Measurements from ENCODE around the gene GPR31.

GPR31 gene

DNA sequence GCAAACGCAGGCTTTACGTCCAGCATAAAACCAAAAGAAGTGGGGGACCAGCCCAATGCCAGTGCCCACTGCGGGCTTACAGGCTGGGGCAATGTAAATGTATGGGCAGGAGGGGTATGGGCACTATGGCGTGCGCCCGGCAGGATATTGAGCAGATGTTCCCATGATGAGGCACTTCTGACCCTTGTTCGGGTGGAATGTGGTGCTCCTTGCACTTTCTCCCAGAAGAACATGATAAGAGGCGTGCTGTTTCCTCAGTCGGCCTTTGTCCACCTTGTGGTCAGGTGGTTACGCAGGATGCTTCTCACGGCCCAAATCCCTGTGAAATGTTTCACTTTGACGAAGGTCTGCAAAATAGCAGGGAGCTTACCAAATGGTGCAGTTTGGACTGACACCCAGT is 4.8 kb upstream of the GPR31 start:
- TF ChIP-seq, protein P1, sequence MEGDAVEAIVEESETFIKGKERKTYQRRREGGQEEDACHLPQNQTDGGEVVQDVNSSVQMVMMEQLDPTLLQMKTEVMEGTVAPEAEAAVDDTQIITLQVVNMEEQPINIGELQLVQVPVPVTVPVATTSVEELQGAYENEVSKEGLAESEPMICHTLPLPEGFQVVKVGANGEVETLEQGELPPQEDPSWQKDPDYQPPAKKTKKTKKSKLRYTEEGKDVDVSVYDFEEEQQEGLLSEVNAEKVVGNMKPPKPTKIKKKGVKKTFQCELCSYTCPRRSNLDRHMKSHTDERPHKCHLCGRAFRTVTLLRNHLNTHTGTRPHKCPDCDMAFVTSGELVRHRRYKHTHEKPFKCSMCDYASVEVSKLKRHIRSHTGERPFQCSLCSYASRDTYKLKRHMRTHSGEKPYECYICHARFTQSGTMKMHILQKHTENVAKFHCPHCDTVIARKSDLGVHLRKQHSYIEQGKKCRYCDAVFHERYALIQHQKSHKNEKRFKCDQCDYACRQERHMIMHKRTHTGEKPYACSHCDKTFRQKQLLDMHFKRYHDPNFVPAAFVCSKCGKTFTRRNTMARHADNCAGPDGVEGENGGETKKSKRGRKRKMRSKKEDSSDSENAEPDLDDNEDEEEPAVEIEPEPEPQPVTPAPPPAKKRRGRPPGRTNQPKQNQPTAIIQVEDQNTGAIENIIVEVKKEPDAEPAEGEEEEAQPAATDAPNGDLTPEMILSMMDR (conservative IDR thresholded peaks at IDR 0.05) = no peak
- H3K27ac ChIP-seq = no peak overlapping the region

DNA sequence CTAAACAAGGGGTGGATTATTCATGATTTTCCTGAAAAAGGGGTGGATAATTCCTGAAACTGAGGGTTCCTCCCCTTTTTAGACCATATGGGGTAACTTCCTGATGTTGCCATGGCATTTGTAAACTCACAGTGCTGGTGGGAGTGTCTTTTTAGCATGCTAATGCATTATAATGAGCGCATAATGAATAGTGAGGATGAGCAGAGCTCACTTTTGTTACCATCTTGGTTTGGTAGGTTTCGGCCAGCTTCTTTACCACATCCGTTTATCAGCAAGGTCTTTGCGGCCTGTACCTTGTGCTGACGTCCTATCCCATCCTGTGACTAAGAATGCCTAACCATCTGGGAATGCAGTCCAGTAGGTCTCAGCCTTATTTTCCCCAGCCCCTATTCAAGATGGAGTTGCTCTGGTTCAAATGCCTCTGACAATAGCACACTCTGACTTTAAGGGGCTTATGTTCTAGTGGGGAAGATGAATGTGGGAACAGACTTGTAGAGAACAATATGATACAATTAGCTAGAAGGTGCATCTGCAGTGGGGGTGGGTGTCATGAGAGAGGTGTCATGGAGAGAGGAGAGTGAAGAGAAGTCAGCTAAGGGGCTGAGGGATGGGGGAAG is 4.2 kb upstream of the GPR31 start:
- TF ChIP-seq, protein P1 (conservative IDR thresholded peaks at IDR 0.05) = no peak
- H3K27ac ChIP-seq = no peak overlapping the region

DNA sequence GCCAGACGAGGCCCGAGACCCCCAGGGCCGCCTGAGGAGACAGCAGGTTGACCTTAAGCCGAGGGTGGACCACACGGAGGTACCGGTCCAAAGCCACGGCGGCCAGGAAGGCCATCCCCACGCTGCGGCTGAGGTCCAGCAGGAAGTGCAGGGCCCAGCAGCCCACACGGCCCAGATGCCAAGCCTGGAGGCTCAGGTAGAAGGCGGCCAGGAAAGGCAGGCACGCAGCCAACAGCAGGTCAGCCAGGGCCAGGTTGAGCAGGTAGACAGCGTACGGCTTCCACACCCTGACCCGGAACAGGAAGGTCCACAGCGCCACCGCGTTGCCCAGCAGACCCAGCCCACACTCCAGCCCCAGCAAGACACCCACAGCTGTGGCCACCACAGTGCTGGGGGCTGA is 366 bp downstream of the GPR31 start:
- TF ChIP-seq, protein P1 (conservative IDR thresholded peaks at IDR 0.05) = no peak
- no peak overlapping the region for H3K27ac ChIP-seq

DNA sequence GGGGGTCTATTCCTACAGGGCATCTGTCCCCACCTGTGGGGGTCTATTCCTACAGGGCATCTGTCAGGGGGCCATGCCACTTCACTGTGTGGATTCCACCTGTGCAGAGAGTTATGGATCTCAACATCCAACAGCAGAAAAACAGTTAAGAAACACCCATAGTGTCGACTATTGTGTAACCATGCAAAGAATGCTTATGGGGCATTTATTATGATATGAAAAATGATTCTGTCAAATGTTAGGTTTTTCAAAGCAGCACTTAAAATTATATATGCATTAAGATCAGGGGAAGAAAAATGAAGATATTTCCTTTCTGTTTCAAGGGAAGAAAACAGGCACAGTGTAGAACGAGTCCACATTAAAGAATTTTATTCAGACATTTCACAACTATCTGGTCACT is 2.9 kb downstream of the GPR31 start:
- TF ChIP-seq, protein P1 (conservative IDR thresholded peaks at IDR 0.05) = no peak
- H3K27ac ChIP-seq = no peak overlapping the region

DNA sequence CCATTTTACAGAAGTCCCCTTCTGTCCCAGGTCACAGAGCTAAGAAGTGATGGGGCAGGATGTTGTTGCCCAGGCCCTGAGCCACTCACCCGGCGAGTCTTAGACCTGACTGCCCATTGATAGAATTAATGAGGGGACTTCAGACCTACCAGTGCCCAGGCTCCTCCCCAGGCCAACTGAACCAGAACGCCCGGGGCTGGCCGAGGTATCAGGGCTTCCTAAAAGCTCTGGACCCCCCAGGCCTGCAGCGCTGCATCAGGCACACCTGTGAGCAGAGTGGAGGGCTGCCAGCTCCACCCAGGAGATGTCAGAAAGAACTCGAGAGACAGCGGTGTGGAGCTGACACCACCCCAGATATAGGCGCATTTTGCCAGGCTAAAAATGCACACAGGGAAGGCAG is 3.5 kb downstream of the GPR31 start:
- no peak overlapping the region for H3K27ac ChIP-seq
- TF ChIP-seq, protein P1 (conservative IDR thresholded peaks at IDR 0.05) = no peak

DNA sequence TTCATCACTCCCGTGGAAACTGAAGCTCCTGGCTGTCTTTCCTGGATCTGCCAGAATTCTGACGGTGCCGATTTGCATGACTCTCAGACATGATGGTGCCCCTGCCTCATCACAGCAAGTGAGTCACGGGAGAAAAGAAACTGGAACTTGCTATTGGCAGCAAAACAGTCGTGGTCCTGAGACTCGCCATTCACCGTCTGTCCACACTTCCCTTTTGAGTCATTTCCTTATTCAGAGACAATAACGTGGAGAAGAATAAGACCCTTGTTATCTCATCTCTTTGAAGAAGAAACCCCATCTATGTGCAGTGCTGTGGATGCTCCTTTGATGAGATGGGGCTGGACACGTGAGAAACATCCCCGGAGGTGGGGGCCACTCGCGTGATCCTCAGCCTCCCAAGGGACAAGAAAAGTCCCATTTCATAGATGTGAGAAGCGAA is 4.2 kb downstream of the GPR31 start:
- no peak overlapping the region for H3K27ac ChIP-seq
- TF ChIP-seq, protein P1 (conservative IDR thresholded peaks at IDR 0.05) = no peak

DNA sequence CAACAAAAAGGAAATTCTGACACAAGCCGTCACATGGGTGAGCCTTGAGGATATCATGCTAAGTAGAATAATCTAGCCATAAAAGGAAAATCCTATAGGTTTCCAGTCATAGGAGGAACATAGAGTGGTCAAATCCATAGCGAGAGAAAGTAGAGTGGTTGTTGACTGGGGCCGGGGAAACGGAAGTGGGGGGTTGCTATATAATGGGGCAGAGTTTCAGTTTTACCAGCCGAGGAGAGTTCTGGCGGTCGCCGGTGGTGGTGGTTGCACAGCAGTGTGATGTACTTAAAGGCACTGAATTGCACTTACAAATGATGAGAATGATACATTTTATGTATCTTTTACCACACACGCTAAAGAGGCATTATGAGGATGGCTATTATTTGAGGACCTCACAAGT is 4.9 kb downstream of the GPR31 start:
- H3K27ac ChIP-seq = no peak overlapping the region
- TF ChIP-seq, protein P1 (conservative IDR thresholded peaks at IDR 0.05) = no peak

Data from VCaP (cell line).